ENCODE data around the gene SDHAF4.

SDHAF4 gene

DNA sequence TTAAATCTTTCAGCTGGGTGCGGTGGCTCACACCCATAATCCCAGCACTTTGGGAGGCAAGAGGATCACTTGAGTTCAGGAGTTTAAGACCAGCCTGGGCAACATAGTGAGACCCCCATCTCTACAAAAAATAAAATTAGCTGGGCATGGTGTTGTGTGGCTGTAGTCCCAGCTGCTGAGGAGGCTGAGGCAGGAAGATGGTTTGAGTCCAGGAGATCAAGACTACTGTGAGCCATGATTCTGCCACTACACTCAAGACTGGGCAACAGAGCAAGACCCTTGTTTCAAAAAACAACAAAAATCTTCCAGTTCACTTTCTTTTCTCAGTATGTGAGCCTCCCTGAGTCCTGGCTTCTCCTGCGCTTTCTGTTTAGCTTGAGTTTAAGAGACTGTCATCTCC lies 7.9 kb downstream of the SDHAF4 start:
- no peaks in the 10 kb centered on the region for H3K27me3 ChIP-seq (ENCODE audit: insufficient read depth, poor library complexity, severe bottlenecking)
- TF ChIP-seq GABPA (IDR thresholded peaks at IDR 0.05; ENCODE audit: low read depth) (no peak), SPI1 (IDR thresholded peaks at IDR 0.05; ENCODE audit: borderline replicate concordance, low read depth) (no peak), POLR2AphosphoS5 (IDR thresholded peaks at IDR 0.05; ENCODE audit: low read depth) (no peak)
- TF ChIP-seq, protein P1, sequence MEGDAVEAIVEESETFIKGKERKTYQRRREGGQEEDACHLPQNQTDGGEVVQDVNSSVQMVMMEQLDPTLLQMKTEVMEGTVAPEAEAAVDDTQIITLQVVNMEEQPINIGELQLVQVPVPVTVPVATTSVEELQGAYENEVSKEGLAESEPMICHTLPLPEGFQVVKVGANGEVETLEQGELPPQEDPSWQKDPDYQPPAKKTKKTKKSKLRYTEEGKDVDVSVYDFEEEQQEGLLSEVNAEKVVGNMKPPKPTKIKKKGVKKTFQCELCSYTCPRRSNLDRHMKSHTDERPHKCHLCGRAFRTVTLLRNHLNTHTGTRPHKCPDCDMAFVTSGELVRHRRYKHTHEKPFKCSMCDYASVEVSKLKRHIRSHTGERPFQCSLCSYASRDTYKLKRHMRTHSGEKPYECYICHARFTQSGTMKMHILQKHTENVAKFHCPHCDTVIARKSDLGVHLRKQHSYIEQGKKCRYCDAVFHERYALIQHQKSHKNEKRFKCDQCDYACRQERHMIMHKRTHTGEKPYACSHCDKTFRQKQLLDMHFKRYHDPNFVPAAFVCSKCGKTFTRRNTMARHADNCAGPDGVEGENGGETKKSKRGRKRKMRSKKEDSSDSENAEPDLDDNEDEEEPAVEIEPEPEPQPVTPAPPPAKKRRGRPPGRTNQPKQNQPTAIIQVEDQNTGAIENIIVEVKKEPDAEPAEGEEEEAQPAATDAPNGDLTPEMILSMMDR (IDR thresholded peaks at IDR 0.05; ENCODE audit: insufficient read depth, low read length) = no peak
- TF ChIP-seq, protein P2, sequence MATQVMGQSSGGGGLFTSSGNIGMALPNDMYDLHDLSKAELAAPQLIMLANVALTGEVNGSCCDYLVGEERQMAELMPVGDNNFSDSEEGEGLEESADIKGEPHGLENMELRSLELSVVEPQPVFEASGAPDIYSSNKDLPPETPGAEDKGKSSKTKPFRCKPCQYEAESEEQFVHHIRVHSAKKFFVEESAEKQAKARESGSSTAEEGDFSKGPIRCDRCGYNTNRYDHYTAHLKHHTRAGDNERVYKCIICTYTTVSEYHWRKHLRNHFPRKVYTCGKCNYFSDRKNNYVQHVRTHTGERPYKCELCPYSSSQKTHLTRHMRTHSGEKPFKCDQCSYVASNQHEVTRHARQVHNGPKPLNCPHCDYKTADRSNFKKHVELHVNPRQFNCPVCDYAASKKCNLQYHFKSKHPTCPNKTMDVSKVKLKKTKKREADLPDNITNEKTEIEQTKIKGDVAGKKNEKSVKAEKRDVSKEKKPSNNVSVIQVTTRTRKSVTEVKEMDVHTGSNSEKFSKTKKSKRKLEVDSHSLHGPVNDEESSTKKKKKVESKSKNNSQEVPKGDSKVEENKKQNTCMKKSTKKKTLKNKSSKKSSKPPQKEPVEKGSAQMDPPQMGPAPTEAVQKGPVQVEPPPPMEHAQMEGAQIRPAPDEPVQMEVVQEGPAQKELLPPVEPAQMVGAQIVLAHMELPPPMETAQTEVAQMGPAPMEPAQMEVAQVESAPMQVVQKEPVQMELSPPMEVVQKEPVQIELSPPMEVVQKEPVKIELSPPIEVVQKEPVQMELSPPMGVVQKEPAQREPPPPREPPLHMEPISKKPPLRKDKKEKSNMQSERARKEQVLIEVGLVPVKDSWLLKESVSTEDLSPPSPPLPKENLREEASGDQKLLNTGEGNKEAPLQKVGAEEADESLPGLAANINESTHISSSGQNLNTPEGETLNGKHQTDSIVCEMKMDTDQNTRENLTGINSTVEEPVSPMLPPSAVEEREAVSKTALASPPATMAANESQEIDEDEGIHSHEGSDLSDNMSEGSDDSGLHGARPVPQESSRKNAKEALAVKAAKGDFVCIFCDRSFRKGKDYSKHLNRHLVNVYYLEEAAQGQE (IDR thresholded peaks at IDR 0.05; ENCODE audit: insufficient replicate concordance, low read depth) = no peak

DNA sequence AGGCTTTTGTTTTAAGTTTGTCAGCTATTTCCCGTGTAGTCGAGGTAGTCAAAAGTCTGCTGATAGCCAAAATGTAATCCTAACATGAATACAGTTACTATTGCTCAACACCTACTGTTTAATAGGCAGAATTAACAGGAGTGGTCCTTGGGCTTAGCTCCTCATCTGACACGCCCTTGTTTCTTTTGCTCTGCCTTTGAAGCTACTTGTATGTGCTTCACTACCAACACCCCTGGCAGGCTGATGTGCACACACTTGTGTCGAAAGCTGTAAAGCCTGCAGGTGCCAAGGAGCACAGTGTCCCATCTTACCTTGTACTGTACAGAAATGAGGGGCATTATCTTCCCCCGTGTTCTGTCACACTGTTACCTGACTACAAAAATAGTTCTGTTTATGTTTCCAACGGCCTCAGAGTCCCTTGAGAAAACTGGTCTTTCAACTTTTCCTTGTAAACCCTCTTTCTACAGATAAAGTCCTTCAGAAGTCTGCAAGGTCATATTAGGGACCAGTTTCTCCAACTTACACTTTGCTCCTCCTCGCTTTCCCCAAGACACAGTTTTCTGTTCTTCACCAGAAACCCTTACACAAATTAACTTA lies 9.3 kb downstream of the SDHAF4 start:
- Histone ChIP-seq H3K4me3 (replicated peaks; ENCODE audit: insufficient read depth, low read length) (no peak overlapping the region), H3K27ac (replicated peaks) (no peak overlapping the region), H3K27me3 (ENCODE audit: insufficient read depth, poor library complexity, severe bottlenecking) (no peaks in the 10 kb centered on the region)
- no peak for DNase-seq (ENCODE audit: low read depth in 1 of 2, low spot score in 1 of 2)
- TF ChIP-seq, protein P1 (IDR thresholded peaks at IDR 0.05; ENCODE audit: insufficient read depth, low read length) = no peak
- no peak for TF ChIP-seq GABPA (IDR thresholded peaks at IDR 0.05; ENCODE audit: low read depth)
- TF ChIP-seq, protein P2 (IDR thresholded peaks at IDR 0.05; ENCODE audit: insufficient replicate concordance, low read depth) = no peak
- TF ChIP-seq POLR2AphosphoS5 (IDR thresholded peaks at IDR 0.05; ENCODE audit: low read depth) = no peak
- TF ChIP-seq SPI1 (IDR thresholded peaks at IDR 0.05; ENCODE audit: borderline replicate concordance, low read depth) = no peak

More for the DNA sequence above, 7.9 kb downstream of the SDHAF4 start:
- no peak for DNase-seq (ENCODE audit: low read depth in 1 of 2, low spot score in 1 of 2)
- Histone ChIP-seq H3K27ac (replicated peaks) (no peak overlapping the region), H3K4me3 (replicated peaks; ENCODE audit: insufficient read depth, low read length) (no peak overlapping the region)

- H3K27ac ChIP-seq (replicated peaks) = no peak overlapping the region
- H3K27me3 ChIP-seq (ENCODE audit: insufficient read depth, poor library complexity, severe bottlenecking) = no peaks in the 10 kb centered on the region
- no peak for TF ChIP-seq SPI1 (IDR thresholded peaks at IDR 0.05; ENCODE audit: borderline replicate concordance, low read depth)
- no peak overlapping the region for H3K4me3 ChIP-seq (replicated peaks; ENCODE audit: insufficient read depth, low read length)
- no peak for DNase-seq (ENCODE audit: low read depth in 1 of 2, low spot score in 1 of 2)
Measured at GRCh38 chr6:70586114-70586513, 19.4 kb downstream of the SDHAF4 start.

GRCh38 chr6:70590400-70590799 lies 23.7 kb downstream of the SDHAF4 start:
- TF ChIP-seq GABPA (IDR thresholded peaks at IDR 0.05; ENCODE audit: low read depth) (no peak), SPI1 (IDR thresholded peaks at IDR 0.05; ENCODE audit: borderline replicate concordance, low read depth) (no peak), POLR2AphosphoS5 (IDR thresholded peaks at IDR 0.05; ENCODE audit: low read depth) (no peak)
- TF ChIP-seq, protein P1 (IDR thresholded peaks at IDR 0.05; ENCODE audit: insufficient read depth, low read length) = no peak
- TF ChIP-seq, protein P2 (IDR thresholded peaks at IDR 0.05; ENCODE audit: insufficient replicate concordance, low read depth) = no peak
- Histone ChIP-seq H3K4me3 (replicated peaks; ENCODE audit: insufficient read depth, low read length) (no peak overlapping the region), H3K27me3 (ENCODE audit: insufficient read depth, poor library complexity, severe bottlenecking) (no peaks in the 10 kb centered on the region), H3K27ac (replicated peaks) (no peak overlapping the region)
- DNase-seq (ENCODE audit: low read depth in 1 of 2, low spot score in 1 of 2) = no peak
